ENCODE measurements around the gene THOC5.

The THOC5 gene

DNA sequence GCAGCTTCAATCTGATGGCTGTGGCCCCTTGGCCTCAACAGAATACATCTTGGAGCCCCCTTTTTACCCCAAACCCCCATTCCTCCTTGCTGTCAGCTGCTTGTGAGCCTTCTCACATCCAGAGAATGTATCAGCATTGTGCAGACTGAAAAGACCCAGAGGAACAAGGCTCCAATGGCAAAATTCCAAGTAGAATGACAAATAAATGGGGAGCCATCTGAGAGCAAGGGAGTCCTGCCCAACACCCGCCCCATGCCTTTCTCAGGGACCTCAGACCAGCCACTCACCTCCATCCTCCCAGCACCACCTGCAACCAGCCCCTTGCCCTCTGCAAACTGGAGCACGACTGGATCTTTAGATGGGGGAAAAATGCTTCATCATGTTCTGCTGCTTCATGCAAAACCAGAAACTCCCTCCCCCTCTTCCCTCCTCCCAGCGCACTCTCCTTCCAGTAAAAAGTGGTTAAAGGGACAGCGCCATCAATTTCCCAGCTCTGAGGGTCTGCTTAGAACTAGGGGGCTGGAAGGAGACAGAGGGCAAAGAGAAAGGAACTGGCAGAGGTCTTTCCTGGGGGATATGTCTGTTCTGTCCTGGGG is 75.7 kb downstream of the THOC5 start:
- no peak for DNase-seq (ENCODE audit: low read depth)
- TF ChIP-seq, protein P1, sequence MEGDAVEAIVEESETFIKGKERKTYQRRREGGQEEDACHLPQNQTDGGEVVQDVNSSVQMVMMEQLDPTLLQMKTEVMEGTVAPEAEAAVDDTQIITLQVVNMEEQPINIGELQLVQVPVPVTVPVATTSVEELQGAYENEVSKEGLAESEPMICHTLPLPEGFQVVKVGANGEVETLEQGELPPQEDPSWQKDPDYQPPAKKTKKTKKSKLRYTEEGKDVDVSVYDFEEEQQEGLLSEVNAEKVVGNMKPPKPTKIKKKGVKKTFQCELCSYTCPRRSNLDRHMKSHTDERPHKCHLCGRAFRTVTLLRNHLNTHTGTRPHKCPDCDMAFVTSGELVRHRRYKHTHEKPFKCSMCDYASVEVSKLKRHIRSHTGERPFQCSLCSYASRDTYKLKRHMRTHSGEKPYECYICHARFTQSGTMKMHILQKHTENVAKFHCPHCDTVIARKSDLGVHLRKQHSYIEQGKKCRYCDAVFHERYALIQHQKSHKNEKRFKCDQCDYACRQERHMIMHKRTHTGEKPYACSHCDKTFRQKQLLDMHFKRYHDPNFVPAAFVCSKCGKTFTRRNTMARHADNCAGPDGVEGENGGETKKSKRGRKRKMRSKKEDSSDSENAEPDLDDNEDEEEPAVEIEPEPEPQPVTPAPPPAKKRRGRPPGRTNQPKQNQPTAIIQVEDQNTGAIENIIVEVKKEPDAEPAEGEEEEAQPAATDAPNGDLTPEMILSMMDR (conservative IDR thresholded peaks at IDR 0.05; ENCODE audit: control insufficient read depth, insufficient read depth, low read depth, low read length): no peak
- no peak overlapping the region for H3K4me3 ChIP-seq (ENCODE audit: control insufficient read depth, low read depth, low read length)

DNA sequence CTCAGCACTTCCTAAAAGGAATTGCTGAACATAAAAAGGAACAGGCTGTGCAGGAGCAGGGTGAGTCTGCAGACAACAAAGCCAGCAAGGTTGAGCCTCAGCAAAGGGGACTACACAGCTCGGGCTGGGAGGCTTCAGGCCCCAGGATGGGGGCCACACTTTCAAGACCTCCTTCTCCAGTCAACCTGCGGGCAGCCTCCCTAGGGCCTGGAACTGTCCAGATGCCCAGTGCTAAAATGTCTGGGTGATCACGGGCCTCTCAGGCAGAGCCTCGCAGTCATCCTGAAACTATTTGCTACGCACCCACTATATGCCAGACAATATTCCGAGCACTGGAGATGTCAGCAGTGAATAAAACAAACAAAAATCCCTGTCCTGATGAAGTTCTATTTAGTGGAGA is 77.4 kb downstream of the THOC5 start:
- TF ChIP-seq, protein P1 (conservative IDR thresholded peaks at IDR 0.05; ENCODE audit: control insufficient read depth, insufficient read depth, low read depth, low read length): no peak
- no peak overlapping the region for H3K4me3 ChIP-seq (ENCODE audit: control insufficient read depth, low read depth, low read length)
- DNase-seq (ENCODE audit: low read depth): no peak

DNA sequence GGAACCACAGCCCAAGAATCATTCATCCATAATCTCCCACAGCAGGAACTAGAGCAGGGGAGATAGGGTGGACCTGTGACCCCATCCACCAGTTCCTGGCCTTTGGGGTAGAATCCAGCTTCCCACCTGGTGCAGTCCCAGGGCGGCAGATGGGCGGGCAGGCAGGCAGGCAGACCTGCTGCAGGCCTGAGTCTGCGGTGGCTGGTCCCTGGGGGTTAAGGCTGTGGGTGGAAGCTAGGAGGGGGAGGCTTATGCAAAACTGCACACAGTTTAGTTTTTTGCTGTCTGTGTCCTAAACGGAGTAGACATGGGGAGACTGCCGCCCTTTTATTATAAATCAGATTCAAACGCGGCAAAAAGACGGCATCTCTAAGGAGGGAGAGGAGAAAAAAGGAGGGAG is 78.0 kb downstream of the THOC5 start:
- no peak for DNase-seq (ENCODE audit: low read depth)
- no peak overlapping the region for H3K4me3 ChIP-seq (ENCODE audit: control insufficient read depth, low read depth, low read length)
- TF ChIP-seq, protein P1 (conservative IDR thresholded peaks at IDR 0.05; ENCODE audit: control insufficient read depth, insufficient read depth, low read depth, low read length): no peak

DNA sequence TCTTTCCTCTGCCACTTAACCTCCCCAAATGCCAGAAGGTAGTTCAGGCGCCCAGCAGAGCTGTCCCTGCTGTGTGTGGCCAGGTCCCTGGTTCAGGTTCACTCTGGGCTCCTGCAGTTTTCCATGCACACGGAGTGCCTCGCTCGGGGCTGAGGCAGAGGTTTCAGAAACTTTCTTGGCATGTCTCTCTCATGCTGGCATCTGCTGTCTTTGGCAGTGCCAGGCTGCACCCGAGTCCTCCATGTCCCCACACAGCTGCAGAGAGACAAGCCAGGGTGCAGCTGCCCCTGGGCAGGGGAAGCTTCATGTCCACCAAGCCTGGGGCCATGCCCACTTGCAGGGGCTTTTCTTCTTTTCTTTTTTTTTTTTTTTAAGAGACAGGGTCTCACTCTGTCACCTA is 80.6 kb downstream of the THOC5 start:
- DNase-seq (ENCODE audit: low read depth): no peak
- no peak overlapping the region for H3K4me3 ChIP-seq (ENCODE audit: control insufficient read depth, low read depth, low read length)
- TF ChIP-seq, protein P1 (conservative IDR thresholded peaks at IDR 0.05; ENCODE audit: control insufficient read depth, insufficient read depth, low read depth, low read length): no peak

DNA sequence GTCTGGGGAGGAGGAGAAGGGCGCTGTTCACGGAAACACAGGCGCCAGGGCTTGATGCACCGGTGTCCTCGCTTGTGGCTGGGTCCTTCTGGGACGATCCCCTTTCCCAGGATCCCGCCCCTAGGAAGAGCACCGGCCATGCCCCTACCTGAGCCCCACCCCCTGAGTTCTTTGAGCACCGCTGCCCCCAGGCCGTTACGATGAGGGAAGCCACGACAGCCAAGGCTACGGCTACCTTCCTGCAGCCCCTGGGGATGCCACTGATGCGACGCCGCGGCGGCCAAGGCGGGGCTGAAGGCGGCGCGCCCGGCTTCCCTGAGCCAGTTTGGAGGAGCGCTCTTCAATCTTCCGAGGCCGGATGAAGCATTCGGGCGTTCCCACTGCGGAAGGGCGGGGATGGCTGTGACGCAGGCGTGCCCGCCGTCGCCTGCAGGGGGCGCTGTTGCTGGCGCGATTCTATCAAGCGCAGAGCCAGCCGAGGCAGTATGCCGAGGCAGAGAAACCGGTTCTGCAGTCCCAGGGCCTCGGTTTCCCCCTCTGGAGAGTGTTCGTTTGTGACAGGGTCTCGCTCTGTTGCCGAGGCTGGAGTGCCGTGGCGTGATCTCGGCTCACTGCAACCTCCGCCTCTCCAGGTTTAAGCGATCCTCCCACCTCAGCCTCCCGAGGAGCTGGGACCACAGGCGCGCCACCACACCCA is 83.2 kb downstream of the THOC5 start:
- no peak overlapping the region for H3K4me3 ChIP-seq (ENCODE audit: control insufficient read depth, low read depth, low read length)
- TF ChIP-seq, protein P1 (conservative IDR thresholded peaks at IDR 0.05; ENCODE audit: control insufficient read depth, insufficient read depth, low read depth, low read length): peak; percentile 56
- peak; percentile 26 for DNase-seq (ENCODE audit: low read depth)

DNA sequence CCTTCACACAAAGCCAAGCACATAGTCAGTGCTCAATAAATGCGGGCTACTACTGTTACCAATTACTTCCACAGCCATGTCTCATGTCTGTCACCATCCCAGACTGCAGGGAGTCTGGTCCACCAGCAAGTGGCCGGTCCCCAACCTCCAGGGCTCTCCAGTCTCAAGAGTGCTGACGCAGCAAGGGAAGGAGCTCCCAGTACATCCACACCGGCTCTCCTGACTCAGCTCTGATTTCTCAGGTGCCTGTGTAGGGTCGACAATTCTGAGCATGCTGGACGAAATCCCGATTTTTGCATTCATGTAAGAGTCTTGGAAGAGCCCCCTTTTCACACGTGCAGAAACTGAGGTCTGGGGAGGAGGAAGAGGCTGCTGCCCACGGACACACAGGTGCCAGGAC is 83.8 kb downstream of the THOC5 start:
- TF ChIP-seq, protein P1 (conservative IDR thresholded peaks at IDR 0.05; ENCODE audit: control insufficient read depth, insufficient read depth, low read depth, low read length): no peak
- no peak for DNase-seq (ENCODE audit: low read depth)
- H3K4me3 ChIP-seq (ENCODE audit: control insufficient read depth, low read depth, low read length): no peak overlapping the region
